GM18873 (cell line): ENCODE data around the gene CCNK.

Source experiments
- ATAC-seq: cut with Tn5 transposase; IDR thresholded peaks from one replicate; pipeline ENCODE4 v1.9.1; 2021; ENCODE audit warnings: mild to moderate bottlenecking, moderate library complexity, moderate number of reproducible peaks; ENCODE audit not compliant: unreplicated experiment, low FRiP score

CCNK gene

DNA sequence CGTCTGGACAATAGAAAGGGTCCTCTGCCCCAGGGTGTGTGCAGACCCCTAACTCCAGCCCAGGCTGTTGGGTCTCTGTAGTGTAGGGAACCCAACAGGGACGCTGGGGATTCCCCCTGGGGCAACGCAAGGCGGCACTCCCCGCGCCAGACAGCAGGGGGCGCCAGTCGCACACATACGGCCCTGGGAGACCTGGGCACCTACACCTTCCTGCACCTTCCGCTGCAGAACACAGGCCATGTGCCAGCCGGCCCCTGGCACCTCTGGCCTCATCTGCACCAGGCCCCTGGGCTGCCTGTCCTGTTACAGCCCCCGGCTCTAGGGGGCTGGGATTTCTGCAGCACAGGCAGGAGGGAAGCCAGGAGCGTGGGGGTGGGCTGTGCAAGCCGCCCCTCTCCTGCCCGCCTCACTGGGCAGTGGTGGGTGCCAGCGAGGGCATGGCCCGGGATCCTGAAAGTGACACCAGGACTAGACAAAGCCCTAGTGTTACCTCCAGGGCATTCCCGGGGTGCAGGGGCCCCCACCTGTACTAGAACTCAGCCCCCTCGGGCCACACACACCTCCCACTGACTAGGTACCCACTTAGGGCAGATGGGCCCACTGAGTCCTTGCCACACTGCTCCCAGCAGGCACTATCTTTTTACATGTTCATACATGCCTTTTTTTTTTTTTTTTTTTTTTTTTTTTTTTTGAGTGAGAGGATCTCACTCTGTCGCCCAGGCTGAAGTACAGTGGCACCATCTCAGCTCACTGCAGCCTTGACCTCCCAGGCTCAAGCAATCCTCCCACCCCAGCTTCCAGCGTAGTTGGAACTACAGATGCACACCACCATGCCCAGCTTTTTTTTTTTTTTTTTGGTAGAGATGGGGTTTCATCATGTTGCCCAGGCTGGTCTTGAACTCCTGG lies 37.5 kb downstream of the CCNK start:
- ATAC-seq = peak; percentile 54

DNA sequence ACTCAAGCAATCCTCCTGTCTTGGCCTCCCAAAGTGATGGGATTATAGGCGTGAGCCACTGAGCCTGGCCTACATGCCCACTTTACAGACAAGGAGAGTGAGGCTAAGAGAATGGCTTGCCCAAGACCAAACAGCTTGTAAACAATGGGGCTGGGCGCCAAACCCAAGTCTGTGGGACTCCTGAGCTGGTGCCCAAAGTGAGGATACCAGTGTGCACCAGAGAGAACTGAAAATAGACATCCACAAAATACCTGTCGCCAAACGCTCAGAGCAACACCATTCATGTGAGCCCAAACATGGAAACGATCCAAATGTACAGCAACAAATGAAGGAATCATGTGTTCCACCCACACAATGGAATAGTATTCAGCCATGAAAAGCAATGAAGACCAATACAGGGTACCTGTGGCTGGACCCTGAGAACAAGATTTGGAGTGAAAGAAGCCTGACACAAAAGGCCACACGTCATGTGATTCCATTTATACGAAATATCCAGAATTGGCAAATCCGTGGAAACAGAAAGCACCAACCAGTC lies 38.2 kb downstream of the CCNK start:
- no peak for ATAC-seq

DNA sequence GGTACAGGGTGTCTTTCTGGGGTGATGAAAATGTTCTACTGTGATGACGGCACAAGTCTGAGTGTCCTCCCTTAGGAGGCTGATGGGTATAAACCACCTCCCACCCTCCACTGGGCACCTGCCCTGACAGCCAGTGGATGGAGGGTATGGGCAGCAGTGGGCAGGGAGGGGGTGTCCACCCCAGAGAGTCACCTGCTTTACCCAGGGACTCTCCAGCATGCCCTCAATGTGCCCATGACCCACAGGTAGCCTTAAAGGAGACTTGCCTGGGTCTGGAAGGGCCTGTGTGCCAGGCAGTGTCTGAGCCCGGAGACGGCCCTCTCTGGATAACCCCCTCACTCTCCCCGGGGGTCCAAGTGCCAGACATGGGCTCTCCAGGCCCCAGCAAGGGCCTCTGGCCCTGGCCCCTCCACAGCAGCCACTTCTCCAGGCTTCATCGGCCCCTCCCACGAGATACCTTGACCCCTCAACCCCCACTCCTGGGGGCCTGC lies 38.8 kb downstream of the CCNK start:
- ATAC-seq = no peak

DNA sequence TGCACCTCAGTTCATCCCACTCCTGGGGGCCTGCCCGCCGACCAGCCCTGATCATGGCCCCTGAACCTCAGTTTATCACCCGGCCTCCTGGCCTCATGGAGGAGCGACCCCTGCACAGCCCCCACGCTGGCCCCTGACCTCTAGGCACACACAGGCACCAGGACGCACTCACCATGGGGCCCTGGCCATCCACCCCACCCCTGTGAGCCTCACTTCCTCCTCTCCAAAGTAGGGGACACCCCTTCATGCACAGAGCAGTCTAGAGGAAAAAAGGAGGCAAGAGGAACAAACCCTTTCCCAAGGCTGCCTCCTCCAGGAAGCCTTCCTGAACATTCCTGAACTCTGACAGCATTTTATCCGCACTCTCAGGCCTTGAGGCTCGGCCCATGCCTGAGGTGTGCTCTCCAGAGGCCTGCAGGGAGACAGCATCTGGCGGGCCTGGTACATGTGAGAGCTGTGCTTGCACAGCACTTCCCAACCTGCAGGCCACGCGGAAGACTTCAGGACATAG lies 39.4 kb downstream of the CCNK start:
- no peak for ATAC-seq

DNA sequence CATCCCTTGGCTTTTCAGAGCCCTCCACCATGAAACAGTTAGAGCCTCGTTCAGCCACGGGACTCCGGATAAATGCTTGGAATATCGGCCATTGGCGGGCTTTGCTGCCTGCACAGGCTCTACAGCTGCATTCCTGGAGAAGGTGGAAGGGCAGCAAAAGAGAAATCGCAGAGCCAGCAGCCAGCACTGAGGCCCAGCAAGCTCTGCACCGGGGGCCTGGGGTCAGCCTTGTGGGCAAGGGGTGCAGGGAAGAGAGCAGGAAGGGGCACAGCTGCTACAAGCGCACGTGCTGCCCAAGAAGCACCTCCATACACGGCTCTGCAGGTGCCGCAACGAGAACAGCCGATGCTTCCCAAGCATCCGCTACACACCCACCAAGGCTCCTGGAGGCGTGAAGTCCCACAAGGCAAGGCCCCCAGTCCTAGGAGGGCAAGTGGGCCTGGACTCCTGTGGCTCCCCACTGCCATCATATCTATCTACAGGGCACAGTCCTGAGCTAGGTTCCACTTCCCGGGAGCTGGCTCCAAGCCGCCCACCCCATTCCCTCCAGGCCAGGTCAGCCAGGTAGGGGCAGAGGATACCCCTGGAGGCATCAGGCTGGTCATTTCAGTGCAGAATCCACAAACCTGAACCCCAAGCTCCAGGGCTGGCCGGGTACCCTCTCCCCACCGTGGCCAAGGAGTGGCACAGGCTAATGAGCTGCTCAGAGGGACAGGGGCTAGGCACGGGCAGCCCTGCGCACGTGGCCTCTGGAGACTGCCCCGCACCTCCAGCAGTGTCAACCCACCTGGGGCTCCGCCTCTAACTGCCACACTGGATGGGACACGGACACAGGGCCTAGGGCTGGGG lies 40.2 kb downstream of the CCNK start:
- ATAC-seq = no peak

DNA sequence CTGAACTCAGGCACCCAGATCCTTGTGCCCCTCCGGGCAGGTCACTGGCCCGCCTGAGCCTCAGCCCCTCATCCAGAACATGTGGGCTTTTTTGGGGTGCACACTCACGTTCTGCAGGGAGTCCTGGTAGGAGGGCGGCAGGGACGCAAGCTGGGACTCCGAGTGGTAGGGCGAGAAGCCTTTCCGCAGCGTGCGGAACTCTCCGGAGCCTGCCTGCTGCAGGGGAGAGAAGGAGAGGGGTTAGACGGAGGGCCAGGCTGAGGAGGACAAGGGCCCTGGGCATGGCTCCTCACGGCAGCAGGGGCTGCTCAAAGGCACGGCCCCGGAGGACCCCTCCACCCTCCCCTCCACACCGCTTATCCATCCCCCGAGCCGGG lies 40.8 kb downstream of the CCNK start:
- ATAC-seq = no peak

DNA sequence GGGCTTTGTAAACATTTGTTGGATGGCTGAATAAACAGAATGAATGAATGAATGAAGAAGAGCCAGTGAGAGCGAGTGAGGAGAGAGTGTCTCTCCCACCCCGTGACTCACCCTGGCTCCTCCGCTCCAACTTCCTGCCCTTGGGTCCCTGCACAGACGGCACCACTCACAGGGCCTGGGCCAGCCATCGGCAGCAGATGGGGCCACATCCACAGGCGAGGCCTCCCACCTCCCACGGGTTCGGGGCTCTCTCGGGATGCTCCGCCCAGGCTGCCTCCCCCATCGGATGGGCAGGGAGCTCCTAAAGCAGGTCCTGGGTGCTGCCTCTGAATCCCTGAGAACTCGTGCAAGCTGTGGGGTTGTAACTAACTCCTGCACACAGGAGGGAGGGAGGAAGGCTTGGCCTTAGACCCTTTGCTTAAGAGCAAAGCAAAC lies 41.3 kb downstream of the CCNK start:
- no peak for ATAC-seq

DNA sequence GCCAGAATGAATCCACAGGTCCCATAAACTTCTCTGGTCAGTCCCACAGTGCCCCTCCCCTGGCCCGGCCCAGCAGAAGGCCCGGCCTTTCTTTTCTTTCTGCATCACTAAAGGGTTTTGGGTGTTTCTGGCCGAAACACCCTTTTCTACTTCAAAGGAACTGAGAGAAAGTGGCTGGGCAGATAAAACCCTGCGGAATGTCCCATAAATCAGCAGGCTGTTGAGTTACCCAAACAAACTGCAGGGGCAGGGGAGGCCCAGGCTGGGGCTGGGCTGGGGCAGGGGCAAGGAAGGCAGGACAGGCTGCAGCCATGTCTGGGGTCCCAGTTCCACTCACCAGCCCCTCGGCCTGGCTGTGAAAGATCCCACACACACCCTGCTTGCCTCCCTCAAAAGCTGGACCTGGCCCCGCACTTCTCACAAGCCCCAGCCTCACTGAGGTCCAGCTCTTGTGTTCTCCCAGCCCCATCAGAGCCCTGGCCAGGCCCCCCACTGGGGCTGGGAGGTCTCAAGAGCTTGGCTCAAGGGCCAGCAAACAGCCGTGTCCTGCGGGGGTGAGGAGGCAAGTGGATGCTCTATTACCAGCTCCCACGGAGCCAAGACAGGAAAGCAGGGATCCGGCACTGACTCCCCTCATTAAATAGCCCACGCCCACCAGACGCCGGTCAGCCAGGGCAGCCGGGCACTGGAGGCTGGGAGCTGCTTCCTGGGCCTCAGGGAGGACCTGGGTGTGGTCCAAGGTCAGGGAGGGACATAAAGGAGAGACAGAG lies 41.9 kb downstream of the CCNK start:
- ATAC-seq = no peak

DNA sequence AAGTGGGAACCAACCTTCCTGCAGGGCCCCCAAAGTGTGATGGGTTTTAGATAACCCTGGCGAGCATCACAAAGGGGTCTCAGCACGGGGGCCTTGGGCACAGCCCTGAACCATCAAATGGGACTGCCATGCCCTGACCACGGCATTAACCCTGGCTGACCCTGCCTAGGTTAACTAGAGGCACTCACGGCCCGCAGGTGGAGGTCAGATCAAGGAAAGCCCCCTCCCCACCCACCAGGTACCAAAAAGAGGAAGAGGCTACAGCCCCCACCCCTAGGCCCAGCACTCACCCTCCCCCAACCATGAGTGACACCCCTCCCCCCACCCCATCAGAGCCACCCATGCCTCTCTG lies 42.5 kb downstream of the CCNK start:
- no peak for ATAC-seq

DNA sequence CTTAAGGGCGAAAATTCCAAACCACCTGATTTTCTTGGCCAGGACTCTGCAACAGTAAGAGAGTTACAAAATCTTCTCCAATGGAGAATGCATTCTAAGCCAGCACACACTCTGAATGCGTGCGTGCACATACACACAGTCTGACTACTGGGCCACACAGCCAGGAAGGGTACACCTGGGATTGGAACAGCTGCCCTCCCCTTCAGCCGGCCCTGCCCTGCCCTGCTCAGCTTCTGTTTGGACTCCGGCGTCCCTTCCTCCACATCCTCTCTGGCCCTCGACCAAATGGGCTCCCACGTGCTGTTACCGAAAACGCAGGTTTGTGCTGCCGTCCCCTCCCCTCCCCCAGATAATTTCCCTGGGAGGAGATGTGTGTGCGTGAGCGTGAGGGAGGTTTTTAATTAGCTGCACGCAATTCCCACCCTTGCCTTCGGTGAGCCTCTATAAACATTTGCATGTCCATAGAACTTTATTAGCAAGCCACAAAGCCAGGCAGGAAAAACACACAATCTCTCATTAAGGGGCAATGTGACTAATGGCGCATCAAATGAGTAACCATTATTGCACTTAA lies 43.0 kb downstream of the CCNK start:
- no peak for ATAC-seq

DNA sequence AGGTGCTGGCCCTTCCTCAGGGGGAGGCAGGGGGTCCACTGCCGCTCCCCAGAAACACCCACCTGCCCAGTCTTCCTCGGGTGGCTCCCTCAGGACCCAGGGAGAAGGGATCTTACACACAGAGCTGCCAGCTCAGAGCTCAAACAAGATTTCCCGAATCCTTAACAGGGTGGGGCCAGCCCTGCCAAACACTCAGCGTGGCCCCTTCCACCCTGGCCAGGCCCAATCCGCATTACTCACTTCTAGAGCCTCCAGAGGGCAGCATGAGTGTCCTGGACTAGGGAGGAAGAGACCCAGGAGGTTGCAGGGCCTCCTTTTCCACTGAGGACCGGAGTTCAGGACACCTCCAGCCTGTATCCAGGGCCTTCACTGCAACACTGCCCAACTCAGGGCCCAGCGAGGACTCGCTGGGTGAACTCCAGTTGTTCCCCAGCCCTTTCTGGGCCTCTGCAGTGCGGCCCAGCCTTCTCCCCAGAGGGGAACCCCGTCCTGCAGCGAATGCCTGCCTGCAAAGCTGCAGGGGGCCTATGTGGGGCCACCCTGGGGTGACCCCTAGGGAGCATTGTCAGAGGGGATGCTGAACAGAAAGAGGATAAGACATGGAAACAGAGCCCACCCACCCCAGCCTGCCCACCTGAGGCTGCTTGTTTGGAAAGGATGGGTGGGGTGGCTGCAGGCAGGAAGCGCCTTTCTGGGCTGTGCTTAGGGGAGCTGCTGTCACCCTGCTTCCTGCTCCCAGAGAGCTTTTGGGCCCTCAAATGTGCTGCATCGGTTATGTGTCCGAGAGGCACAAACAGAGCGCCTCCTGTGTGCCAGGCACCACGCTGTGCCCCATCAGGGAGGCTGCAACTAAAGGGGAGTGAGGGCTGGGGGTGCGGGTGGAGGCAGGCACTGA lies 43.8 kb downstream of the CCNK start:
- ATAC-seq = no peak

DNA sequence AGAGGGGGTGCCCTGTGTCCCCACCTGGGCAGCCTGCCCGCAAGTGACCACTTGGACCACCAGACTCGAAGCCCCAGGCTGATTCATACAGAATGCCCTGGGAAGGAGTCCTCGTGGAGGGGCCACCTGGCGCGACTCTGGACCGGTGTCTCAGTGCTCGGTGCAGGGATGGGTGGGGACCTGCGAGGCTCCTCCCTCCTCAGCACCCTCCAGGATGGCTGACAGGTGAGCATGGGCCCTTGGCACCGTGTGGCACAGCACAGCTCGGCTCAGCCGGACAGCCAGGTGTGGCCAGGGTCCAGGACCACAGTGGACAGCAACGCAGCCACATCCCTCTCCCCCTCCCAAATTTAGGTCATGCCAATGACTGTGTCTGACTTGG lies 44.5 kb downstream of the CCNK start:
- no peak for ATAC-seq

DNA sequence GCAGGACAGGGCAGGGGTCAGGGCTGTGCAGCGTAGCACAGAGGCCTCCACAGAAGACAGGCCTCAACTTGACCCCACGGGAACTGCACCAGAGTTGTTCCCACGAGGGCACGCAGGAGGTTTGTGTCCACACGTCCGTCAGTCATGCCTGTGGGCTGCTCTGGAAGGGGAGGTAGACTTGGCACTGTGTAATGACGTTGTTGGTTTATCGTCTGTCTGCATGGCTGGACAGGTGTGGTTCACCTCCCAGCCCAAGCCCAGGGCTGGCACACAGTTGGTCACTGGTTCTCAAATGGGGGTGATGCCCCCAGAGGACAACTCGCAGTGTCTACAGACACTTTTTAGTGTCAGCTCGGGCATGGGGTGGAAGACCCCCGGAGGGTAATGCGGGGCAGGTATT lies 45.8 kb downstream of the CCNK start:
- ATAC-seq = no peak

DNA sequence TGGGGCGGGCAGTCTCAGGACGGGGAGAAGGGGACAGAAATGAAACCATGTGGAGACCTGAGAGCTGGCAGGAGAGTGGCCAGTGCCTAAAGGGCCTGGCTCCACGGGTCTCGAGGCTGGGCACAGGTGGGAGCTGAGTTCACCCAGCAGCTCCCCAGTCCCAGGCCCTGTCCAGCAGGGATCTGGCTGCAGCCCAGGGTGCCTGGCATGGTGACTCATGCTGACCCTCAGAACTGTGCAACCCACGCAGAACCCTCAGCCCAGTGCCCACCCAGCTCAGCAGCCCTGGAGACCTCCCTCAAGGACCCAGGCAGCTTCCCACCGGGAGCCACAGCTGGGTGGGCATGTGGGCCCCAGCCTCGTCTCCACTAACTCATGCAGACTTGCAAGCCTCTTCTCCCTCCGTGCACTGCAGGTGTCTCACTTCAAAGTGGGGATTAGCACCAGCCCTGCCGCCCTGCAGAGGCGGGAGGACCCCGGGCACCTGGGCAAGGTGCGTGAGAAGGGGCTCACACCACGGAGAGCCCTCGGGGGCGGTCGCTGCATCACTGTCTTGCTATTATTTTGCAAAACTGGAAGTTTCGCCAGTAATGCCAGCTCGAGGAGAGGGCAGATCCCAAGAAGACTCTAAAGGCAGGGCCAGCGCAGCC lies 46.3 kb downstream of the CCNK start:
- no peak for ATAC-seq

DNA sequence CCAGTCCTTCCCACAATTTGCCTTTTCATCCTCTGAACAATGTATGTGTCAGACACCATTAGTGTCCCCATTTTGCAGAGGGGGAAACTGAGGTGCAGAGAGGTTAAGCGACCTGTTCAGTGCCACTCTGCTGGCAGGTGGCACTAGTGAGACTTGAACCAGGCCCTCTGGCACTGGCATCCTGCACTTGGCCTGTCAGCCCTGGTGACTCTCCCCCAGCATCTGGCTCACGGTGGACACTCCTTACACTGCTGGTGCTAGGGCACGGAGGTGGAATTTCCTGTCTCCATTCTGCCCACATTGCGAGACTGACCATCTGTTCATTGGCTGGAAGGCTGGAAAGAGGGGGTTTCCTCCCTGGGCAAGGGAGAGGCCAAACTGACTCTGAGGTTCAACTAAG lies 48.7 kb downstream of the CCNK start:
- no peak for ATAC-seq

DNA sequence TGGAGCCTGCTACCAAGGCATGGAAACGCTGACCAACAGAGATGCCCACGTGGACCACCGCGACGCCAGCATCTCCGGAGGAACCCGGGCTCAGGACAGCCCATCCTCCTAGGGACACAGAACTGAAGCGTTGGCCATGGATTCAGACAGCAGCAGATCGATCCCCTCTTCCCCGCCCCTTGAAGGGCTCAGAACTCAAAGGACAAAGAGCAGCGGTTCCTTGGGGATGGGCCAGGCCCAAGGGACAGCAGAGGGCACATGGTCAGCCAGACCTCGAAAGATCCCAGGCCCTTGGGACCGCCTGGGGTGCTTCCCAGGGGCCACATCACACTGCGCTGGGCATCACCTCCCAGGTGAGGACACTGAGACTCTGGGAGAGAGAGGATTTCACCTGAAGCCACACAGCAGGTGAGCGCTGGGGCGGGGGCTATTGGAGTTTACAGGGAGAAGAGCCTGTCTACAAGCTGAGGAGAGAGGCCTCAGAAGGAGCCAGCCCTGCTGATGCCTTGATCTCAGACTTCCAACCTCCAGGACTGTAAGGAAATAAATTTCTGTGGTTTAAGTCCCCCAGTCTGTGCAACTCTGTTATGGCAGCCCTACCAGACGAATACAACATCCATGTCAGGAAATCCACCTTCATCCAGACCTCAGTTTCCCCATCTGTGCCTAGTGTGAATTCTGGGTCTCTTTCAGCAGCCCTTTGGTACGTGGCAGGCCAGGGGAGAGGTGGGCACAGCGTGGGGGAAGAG lies 49.4 kb downstream of the CCNK start:
- ATAC-seq = no peak

DNA sequence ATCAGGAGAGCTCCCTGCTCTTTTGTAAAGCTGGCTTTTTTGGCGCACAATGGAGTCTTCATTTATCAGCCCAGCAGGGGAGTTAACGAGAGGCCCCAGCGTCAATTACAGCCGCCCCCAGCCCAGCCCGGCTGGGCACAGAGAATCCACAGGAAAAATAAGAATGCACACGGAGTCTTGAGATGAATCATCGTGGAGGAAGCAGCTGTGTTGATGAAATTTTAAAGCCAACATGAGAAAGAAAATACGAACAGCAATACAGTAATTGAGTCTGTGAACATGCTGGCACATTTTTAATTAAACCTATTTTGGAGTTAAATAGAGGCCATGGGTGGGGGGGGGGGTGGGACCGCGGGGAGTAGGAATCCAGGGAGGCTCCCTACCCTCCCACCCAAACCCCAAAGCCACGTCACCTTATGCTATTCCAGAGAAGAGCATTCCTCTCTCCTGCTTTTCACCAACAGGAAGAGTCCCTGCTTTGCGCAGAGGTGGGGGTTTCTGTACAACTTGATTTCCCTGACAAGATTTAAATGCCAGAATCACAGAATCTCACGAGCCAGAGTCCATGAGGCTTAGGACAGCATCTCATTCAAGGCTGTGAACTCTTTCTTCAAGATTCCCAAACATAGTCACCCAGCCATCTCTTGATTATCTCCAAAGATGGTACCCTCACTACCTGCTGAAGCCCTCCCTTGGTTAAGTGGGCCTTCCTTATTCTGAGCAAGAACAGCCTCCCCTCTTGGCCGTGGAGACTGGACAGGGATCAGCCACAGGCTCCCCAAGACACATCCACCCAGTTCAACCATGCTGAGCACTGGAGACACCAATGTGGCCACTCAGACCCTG lies 50.3 kb downstream of the CCNK start:
- ATAC-seq = no peak
